Measurements from ENCODE around the gene CHD5. TPM values are rescaled to one million over a fixed set of nuclear protein-coding genes. Genes with fewer than 3 reads are reported as not detected.

Gene CHD5
- total RNA-seq, 6 experiments from 2014 or later = not detected

DNA sequence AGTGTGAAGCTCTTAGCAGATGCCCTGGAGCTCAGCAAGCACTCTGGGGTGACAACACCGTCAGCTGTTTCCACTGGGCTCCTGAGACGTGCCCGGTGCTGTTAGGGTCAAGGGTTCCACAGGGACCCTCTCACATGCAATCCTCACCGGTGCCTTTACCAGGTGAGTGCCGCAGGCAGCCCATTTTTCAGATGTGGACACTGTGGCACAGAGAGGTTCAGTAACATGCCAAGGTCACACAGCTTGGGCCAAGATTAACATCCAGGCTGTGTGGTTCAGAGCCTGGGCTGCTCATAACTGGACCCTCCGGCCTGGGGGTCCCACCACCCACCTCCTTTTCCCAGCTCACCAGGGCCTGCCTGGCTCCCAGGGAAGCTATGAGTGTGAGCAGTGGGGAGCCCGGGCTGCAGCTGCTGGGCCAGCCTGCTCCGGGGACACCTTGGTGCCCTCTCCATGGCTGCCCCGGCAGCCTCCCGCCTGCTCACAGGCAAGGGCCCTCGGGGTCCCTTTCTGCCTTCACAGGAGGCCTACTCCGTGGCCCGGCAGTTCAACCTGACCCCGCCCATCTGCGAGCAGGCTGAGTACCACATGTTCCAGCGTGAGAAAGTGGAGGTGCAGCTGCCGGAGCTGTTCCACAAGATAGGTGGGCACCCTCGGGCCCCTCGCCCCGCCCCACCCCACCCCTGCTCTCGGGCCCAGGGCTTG lies 85.2 kb downstream of the CHD5 start:
- Histone ChIP-seq H3K4me1 (no peaks in the 10 kb centered on the region), H3K36me3 (no peaks in the 10 kb centered on the region), H3K27ac (no peak overlapping the region), H3K27me3 (no peaks in the 10 kb centered on the region), H3K9me3 (no peaks in the 10 kb centered on the region), H3K4me3 (no peak overlapping the region)
- no peak for DNase-seq
- intact Hi-C loops (cut with DNase I) = no loop called here
- no peak for ATAC-seq
- WGBS (ENCODE audit: insufficient coverage, low coverage, low lambda C conversion rate, missing lambda C conversion rate) = 48% methylated on average over 4 of the region's 21 CpGs
- no peak for TF ChIP-seq POLR2A (IDR thresholded peaks at IDR 0.05)
- TF ChIP-seq, protein P1, sequence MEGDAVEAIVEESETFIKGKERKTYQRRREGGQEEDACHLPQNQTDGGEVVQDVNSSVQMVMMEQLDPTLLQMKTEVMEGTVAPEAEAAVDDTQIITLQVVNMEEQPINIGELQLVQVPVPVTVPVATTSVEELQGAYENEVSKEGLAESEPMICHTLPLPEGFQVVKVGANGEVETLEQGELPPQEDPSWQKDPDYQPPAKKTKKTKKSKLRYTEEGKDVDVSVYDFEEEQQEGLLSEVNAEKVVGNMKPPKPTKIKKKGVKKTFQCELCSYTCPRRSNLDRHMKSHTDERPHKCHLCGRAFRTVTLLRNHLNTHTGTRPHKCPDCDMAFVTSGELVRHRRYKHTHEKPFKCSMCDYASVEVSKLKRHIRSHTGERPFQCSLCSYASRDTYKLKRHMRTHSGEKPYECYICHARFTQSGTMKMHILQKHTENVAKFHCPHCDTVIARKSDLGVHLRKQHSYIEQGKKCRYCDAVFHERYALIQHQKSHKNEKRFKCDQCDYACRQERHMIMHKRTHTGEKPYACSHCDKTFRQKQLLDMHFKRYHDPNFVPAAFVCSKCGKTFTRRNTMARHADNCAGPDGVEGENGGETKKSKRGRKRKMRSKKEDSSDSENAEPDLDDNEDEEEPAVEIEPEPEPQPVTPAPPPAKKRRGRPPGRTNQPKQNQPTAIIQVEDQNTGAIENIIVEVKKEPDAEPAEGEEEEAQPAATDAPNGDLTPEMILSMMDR (IDR thresholded peaks at IDR 0.05) = no peak

DNA sequence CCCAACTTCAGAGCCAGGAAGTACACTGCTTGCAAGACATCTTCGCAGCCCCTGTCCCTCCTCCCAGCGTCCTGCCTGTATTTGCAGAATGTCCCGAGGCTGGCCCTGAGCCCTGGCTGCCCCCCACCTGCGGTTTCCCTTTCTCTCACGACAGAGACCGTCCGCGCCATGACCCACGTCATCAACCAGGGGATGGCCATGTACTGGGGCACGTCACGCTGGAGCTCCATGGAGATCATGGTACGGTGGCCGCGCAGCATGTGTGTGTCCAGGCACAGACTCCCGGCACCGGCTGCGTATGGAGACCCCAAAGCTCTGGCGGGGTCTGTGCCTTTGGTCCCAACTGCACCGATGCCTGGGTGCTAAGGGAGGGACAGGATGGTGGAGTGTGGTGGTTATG lies 85.9 kb downstream of the CHD5 start:
- TF ChIP-seq POLR2A (IDR thresholded peaks at IDR 0.05) = no peak
- TF ChIP-seq, protein P1 (IDR thresholded peaks at IDR 0.05) = no peak
- Histone ChIP-seq H3K9me3 (no peaks in the 10 kb centered on the region), H3K36me3 (no peaks in the 10 kb centered on the region), H3K27me3 (no peaks in the 10 kb centered on the region), H3K27ac (no peak overlapping the region), H3K4me1 (no peaks in the 10 kb centered on the region), H3K4me3 (no peak overlapping the region)
- no peak for ATAC-seq
- intact Hi-C loops (cut with DNase I) = no loop called here
- 80% methylated on average over 4 of the region's 19 CpGs for WGBS (ENCODE audit: insufficient coverage, low coverage, low lambda C conversion rate, missing lambda C conversion rate)
- no peak for DNase-seq

DNA sequence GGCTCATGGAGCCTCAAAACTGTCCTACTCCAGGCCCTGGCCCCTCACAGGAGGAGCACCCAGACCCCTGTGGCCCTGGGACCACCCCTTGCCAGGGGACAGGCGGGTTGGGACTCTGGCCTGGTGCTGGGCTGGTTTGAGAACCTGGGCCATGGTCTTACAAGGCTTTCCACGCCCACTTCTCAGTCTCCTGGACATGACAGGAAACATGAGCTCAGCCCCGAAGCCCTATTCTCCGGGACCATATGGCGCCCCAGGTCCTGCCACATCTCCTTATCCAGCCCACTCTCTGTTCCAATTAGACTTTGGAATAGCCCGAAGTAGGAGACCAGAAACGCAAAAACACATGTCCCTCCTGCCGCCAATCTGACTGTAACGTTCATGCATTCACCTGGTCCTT lies 86.5 kb downstream of the CHD5 start:
- H3K27ac ChIP-seq = no peak overlapping the region
- intact Hi-C loops (cut with DNase I) = no loop called here
- H3K4me3 ChIP-seq = no peak overlapping the region
- H3K27me3 ChIP-seq = no peaks in the 10 kb centered on the region
- no peak for ATAC-seq
- no peaks in the 10 kb centered on the region for H3K36me3 ChIP-seq
- TF ChIP-seq POLR2A (IDR thresholded peaks at IDR 0.05) = no peak
- TF ChIP-seq, protein P1 (IDR thresholded peaks at IDR 0.05) = no peak
- 66% methylated on average over 6 of the region's 9 CpGs for WGBS (ENCODE audit: insufficient coverage, low coverage, low lambda C conversion rate, missing lambda C conversion rate)
- no peaks in the 10 kb centered on the region for H3K9me3 ChIP-seq
- no peak for DNase-seq
- no peaks in the 10 kb centered on the region for H3K4me1 ChIP-seq

DNA sequence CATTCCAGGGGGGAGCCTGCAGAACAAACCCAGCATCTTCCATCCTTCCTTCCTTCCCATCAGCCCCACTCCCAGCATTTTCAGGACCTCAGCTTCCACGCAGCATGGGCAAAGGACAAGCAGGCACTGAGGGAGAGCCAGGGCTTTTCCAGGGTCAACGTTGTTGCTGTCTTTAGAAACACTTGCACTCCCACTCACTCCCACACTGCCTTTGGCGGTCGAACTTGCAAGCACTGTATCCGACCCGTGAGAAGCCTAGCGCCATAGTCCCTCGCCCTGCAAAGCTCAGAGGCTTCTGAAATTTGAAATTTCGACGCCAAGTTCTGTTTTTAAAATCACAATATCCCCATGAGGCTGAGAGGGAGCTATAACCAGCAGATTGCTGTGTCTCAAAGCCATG lies 87.0 kb downstream of the CHD5 start:
- no peaks in the 10 kb centered on the region for H3K27me3 ChIP-seq
- no peak overlapping the region for H3K27ac ChIP-seq
- DNase-seq (no peak), ATAC-seq (no peak)
- no peaks in the 10 kb centered on the region for H3K4me1 ChIP-seq
- no peaks in the 10 kb centered on the region for H3K36me3 ChIP-seq
- intact Hi-C loops (cut with DNase I) = no loop called here
- H3K9me3 ChIP-seq = no peaks in the 10 kb centered on the region
- TF ChIP-seq, protein P1 (IDR thresholded peaks at IDR 0.05) = no peak
- TF ChIP-seq POLR2A (IDR thresholded peaks at IDR 0.05) = no peak
- no peak overlapping the region for H3K4me3 ChIP-seq
- 46% methylated on average over 8 of the region's 10 CpGs for WGBS (ENCODE audit: insufficient coverage, low coverage, low lambda C conversion rate, missing lambda C conversion rate)
